ENCODE data around the gene BCL2.

DNA sequence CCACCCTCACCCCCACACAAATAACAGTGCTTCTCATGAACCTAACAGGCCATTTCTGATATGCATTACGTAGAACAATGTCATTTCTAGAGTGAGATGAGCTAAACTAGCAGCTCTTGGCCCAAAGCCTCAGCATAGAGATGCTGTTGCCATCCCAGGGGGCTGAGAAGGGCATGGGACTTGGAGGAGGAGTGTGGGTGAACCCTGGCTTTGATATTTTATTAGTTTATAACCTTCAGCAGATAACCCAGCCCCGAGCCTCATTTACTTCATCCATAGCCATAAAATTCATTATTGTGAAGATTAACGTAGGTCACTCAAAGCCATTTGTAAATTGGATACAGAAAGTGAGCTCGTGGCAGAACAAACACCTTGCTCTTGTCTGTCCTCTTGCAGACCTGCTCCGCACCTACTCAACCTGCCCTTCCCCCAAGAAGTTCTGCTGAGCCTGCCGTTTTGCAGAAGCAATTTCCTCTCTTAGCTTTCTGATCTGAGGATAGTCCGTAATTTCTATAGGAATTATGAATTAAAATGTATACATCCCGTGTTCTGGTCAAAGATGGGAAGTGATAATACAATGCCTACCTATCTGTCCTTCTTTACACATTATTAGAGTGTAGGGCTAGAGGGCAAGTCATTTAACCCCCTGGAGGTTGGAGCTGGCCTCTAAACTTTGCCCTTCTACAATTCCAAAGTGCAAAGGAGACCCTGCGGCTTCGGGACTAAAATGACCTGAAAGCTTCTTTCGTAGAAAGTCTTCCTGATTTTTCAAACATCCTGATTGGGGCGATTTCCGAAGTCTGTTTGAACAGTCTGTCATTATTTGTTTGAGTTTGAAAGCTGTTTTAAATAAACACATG lies 187.4 kb downstream of the BCL2 start:
- TF ChIP-seq, protein P1, sequence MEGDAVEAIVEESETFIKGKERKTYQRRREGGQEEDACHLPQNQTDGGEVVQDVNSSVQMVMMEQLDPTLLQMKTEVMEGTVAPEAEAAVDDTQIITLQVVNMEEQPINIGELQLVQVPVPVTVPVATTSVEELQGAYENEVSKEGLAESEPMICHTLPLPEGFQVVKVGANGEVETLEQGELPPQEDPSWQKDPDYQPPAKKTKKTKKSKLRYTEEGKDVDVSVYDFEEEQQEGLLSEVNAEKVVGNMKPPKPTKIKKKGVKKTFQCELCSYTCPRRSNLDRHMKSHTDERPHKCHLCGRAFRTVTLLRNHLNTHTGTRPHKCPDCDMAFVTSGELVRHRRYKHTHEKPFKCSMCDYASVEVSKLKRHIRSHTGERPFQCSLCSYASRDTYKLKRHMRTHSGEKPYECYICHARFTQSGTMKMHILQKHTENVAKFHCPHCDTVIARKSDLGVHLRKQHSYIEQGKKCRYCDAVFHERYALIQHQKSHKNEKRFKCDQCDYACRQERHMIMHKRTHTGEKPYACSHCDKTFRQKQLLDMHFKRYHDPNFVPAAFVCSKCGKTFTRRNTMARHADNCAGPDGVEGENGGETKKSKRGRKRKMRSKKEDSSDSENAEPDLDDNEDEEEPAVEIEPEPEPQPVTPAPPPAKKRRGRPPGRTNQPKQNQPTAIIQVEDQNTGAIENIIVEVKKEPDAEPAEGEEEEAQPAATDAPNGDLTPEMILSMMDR (IDR thresholded peaks at IDR 0.05), result no peak
- TF ChIP-seq POLR2A (IDR thresholded peaks at IDR 0.05), result no peak

All from Peyer's patch (tissue), 4 donors.